BLaER1 (cell line): Measurements from ENCODE around the gene SYTL3.
A peak's percentile ranks its signal among the peaks of the same experiment; 100 is the strongest.
"Not testable (repeated sequence)": the region's sequence is repeated elsewhere in the genome, so short reads cannot be mapped to it uniquely, and the experiment has no call there.

ENCODE experiments used
- H3K27ac ChIP-seq: shearing (Covaris generic); formaldehyde crosslinking; 2 replicates; pipeline ENCODE4 v1.8.1; 2022
- H3K27me3 ChIP-seq: shearing (Covaris generic); formaldehyde crosslinking; 2 replicates; pipeline ENCODE4 v1.8.1; 2022
- H3K36me3 ChIP-seq: shearing (Covaris generic); formaldehyde crosslinking; 2 replicates; pipeline ENCODE4 v1.8.1; 2022
- H3K4me1 ChIP-seq: shearing (Covaris generic); formaldehyde crosslinking; 2 replicates; pipeline ENCODE4 v1.8.1; 2022
- H3K4me2 ChIP-seq: shearing (Covaris generic); formaldehyde crosslinking; 2 replicates; pipeline ENCODE4 v1.8.1; 2022
- H3K4me3 ChIP-seq: shearing (Covaris generic); formaldehyde crosslinking; 2 replicates; pipeline ENCODE4 v1.8.1; 2022
- H3K9ac ChIP-seq: shearing (Covaris generic); formaldehyde crosslinking; 2 replicates; pipeline ENCODE4 v1.8.1; 2022
- H3K9me3 ChIP-seq: shearing (Covaris generic); formaldehyde crosslinking; 2 replicates; pipeline ENCODE4 v1.8.1; 2022
- H4K20me1 ChIP-seq: shearing (Covaris generic); formaldehyde crosslinking; 2 replicates; pipeline ENCODE4 v1.8.1; 2022
- Cebpa-rat ChIP-seq: shearing (Covaris generic); IDR thresholded peaks from 2 replicates; pipeline ENCODE4 v1.8.1; 2022

The SYTL3 gene

GRCh38 chr6:158649289-158650143, at the start of gene SYTL3:
TSS of gene SYTL3 (plus strand) at chr6:158650054. CDS start at chr6:158663269, 13,215 bp downstream.
- no peaks in the 10 kb centered on the region for H3K36me3 ChIP-seq
- H3K27ac ChIP-seq: no peak within 1 kb of the TSS
- no peak for TF ChIP-seq Cebpa-rat
- H3K9ac ChIP-seq: no peak within 1 kb of the TSS
- peaks cover 17% of the 10 kb centered on the region for H3K27me3 ChIP-seq
- no peaks in the 10 kb centered on the region for H3K9me3 ChIP-seq
- peaks cover 18% of the 10 kb centered on the region for H4K20me1 ChIP-seq
- peaks cover 51% of the 10 kb centered on the region for H3K4me1 ChIP-seq
- no peak within 1 kb of the TSS for H3K4me3 ChIP-seq
- peak within 1 kb of the TSS; percentile 87 for H3K4me2 ChIP-seq

- Histone ChIP-seq H3K4me2 (no peak overlapping the region), H3K27me3 (no peaks in the 10 kb centered on the region), H3K27ac (no peak overlapping the region), H3K9ac (no peak overlapping the region), H3K4me3 (no peak overlapping the region), H4K20me1 (peaks cover 9% of the 10 kb centered on the region; the same call in 1 of the 2 replicates), H3K36me3 (peaks cover 69% of the 10 kb centered on the region), H3K4me1 (no peaks in the 10 kb centered on the region), H3K9me3 (no peaks in the 10 kb centered on the region)
- no peak for TF ChIP-seq Cebpa-rat
Measured at GRCh38 chr6:158603261-158604047, 46.4 kb upstream of the SYTL3 start.

- no peak overlapping the region for H3K4me2 ChIP-seq
- peaks cover 9% of the 10 kb centered on the region; the same call in 1 of the 2 replicates for H4K20me1 ChIP-seq
- no peaks in the 10 kb centered on the region for H3K27me3 ChIP-seq
- H3K9me3 ChIP-seq: no peaks in the 10 kb centered on the region
- H3K27ac ChIP-seq: no peak overlapping the region
- no peak overlapping the region for H3K4me3 ChIP-seq
- TF ChIP-seq Cebpa-rat: no peak
- peaks cover 70% of the 10 kb centered on the region for H3K36me3 ChIP-seq
- H3K4me1 ChIP-seq: no peaks in the 10 kb centered on the region
- no peak overlapping the region for H3K9ac ChIP-seq
Measured at GRCh38 chr6:158604048-158604406, 45.8 kb upstream of the SYTL3 start.

- Histone ChIP-seq H4K20me1 (peaks cover 12% of the 10 kb centered on the region; the same call in 1 of the 2 replicates), H3K4me2 (no peak overlapping the region), H3K4me1 (no peaks in the 10 kb centered on the region), H3K27ac (no peak overlapping the region), H3K27me3 (no peaks in the 10 kb centered on the region), H3K4me3 (no peak overlapping the region), H3K9me3 (no peaks in the 10 kb centered on the region), H3K36me3 (peaks cover 70% of the 10 kb centered on the region), H3K9ac (no peak overlapping the region)
- no peak for TF ChIP-seq Cebpa-rat
Measured at GRCh38 chr6:158605266-158605878, 44.5 kb upstream of the SYTL3 start.

- H3K36me3 ChIP-seq: peaks cover 73% of the 10 kb centered on the region
- H3K4me3 ChIP-seq, H3K4me2 ChIP-seq, H3K4me1 ChIP-seq, H3K9ac ChIP-seq, H3K27me3 ChIP-seq, H3K27ac ChIP-seq, H3K9me3 ChIP-seq: not testable (repeated sequence)
- H4K20me1 ChIP-seq: peaks cover 16% of the 10 kb centered on the region; the same call in 1 of the 2 replicates
Measured at GRCh38 chr6:158606011-158606410, 43.8 kb upstream of the SYTL3 start.

GRCh38 chr6:158606935-158607334, 42.9 kb upstream of the SYTL3 start:
- Histone ChIP-seq H3K4me1 (no peaks in the 10 kb centered on the region), H3K4me2 (no peak overlapping the region), H3K9ac (no peak overlapping the region), H3K27ac (no peak overlapping the region), H3K4me3 (no peak overlapping the region), H3K9me3 (no peaks in the 10 kb centered on the region), H3K36me3 (peaks cover 75% of the 10 kb centered on the region), H3K27me3 (no peaks in the 10 kb centered on the region), H4K20me1 (peaks cover 25% of the 10 kb centered on the region; the same call in 1 of the 2 replicates)
- no peak for TF ChIP-seq Cebpa-rat

- H3K27ac ChIP-seq: no peak overlapping the region
- H3K4me2 ChIP-seq: no peak overlapping the region
- H3K4me1 ChIP-seq: no peaks in the 10 kb centered on the region
- H3K9me3 ChIP-seq: no peaks in the 10 kb centered on the region
- no peaks in the 10 kb centered on the region for H3K27me3 ChIP-seq
- H3K9ac ChIP-seq: no peak overlapping the region
- TF ChIP-seq Cebpa-rat: no peak
- peaks cover 25% of the 10 kb centered on the region; the same call in 1 of the 2 replicates for H4K20me1 ChIP-seq
- peaks cover 80% of the 10 kb centered on the region for H3K36me3 ChIP-seq
- H3K4me3 ChIP-seq: no peak overlapping the region
Measured at GRCh38 chr6:158607411-158608170, 42.3 kb upstream of the SYTL3 start.

- TF ChIP-seq Cebpa-rat: no peak
- Histone ChIP-seq H3K4me1 (no peaks in the 10 kb centered on the region), H3K4me3 (no peak overlapping the region), H3K27me3 (no peaks in the 10 kb centered on the region), H3K9me3 (no peaks in the 10 kb centered on the region), H3K27ac (no peak overlapping the region), H3K4me2 (no peak overlapping the region), H3K9ac (no peak overlapping the region), H3K36me3 (peaks cover 80% of the 10 kb centered on the region), H4K20me1 (peaks cover 25% of the 10 kb centered on the region; the same call in 1 of the 2 replicates)
Measured at GRCh38 chr6:158608221-158608620, 41.6 kb upstream of the SYTL3 start.
